Upper lobe of left lung (tissue), 4 donors: ENCODE data around the gene OAS1.
A peak's percentile ranks its signal among the peaks of the same experiment; 100 is the strongest.

Experiments
- EP300 ChIP-seq, 4 donors: sonication (generic); formaldehyde crosslinking; IDR thresholded peaks; one replicate each; pipeline ENCODE4 v1.5.1; 2017; ENCODE audit warnings: antibody characterized with exemption in 4 of 4, control low read depth in 2 of 4
- POLR2A ChIP-seq, 4 donors: fragments of 450-650 bp; IDR thresholded peaks; one replicate each; pipeline ENCODE4 v1.5.1; 2016 to 2017; ENCODE audit warnings: antibody characterized with exemption in 4 of 4, mild to moderate bottlenecking in 2 of 4
- POLR2AphosphoS5 ChIP-seq, 2 donors: sonication (generic); formaldehyde crosslinking; IDR thresholded peaks; one replicate each; pipeline ENCODE4 v1.5.1; 2017; ENCODE audit warnings: antibody characterized with exemption in 2 of 2
- TF ChIP-seq, protein P1 (sequence below), 6 experiments: fragments of 450-650 bp in 4 of 6; fragments of 200-600 bp in 2 of 6; sonication (generic) in 2 of 6; IDR thresholded peaks; one replicate each; pipeline ENCODE4 v1.5.1; 2016 to 2019; ENCODE audit warnings: antibody characterized with exemption in 6 of 6

DNA sequence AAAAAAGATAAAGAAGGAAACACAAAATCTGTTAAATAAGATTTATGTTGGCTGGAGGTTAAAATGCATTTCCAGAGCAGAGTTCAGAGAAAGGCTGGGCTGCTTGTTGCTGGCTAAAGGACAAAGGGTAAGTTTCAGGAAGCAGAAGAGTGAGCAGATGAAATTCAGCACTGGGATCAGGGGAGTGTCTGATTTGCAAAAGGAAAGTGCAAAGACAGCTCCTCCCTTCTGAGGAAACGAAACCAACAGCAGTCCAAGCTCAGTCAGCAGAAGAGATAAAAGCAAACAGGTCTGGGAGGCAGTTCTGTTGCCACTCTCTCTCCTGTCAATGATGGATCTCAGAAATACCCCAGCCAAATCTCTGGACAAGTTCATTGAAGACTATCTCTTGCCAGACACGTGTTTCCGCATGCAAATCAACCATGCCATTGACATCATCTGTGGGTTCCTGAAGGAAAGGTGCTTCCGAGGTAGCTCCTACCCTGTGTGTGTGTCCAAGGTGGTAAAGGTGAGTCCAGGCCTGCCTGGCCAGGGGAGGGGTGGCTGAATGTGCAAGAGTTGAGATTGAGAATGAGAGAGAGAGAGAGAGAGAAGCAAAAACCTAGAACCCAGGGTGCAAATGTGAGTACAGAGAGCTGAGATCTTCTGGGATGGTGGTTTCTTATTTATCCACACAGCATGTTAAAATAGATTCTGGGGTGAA is at the start of gene OAS1:
- TF ChIP-seq, protein P1, sequence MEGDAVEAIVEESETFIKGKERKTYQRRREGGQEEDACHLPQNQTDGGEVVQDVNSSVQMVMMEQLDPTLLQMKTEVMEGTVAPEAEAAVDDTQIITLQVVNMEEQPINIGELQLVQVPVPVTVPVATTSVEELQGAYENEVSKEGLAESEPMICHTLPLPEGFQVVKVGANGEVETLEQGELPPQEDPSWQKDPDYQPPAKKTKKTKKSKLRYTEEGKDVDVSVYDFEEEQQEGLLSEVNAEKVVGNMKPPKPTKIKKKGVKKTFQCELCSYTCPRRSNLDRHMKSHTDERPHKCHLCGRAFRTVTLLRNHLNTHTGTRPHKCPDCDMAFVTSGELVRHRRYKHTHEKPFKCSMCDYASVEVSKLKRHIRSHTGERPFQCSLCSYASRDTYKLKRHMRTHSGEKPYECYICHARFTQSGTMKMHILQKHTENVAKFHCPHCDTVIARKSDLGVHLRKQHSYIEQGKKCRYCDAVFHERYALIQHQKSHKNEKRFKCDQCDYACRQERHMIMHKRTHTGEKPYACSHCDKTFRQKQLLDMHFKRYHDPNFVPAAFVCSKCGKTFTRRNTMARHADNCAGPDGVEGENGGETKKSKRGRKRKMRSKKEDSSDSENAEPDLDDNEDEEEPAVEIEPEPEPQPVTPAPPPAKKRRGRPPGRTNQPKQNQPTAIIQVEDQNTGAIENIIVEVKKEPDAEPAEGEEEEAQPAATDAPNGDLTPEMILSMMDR (IDR thresholded peaks at IDR 0.05), result no peak
- TF ChIP-seq POLR2AphosphoS5 (IDR thresholded peaks at IDR 0.05), result peak; percentile 48 to 64
- peak in 1 of 4 donors; percentile 67 for TF ChIP-seq POLR2A (IDR thresholded peaks at IDR 0.05)
- TF ChIP-seq EP300 (IDR thresholded peaks at IDR 0.05), result no peak
